ENCODE data around the gene SPATA20. TPM values are rescaled to one million over a fixed set of nuclear protein-coding genes. Genes with fewer than 3 reads are reported as not detected.
A peak's percentile ranks its signal among the peaks of the same experiment; 100 is the strongest.

The SPATA20 gene
- 28.3 TPM for polyA plus RNA-seq (2013, experiment 1 of 4)
- 28.4 TPM for polyA plus RNA-seq (2013, experiment 2 of 4)
- 27.3 TPM for polyA plus RNA-seq (2013, experiment 3 of 4)
- polyA plus RNA-seq (2013, experiment 4 of 4), result 27.0 TPM

DNA sequence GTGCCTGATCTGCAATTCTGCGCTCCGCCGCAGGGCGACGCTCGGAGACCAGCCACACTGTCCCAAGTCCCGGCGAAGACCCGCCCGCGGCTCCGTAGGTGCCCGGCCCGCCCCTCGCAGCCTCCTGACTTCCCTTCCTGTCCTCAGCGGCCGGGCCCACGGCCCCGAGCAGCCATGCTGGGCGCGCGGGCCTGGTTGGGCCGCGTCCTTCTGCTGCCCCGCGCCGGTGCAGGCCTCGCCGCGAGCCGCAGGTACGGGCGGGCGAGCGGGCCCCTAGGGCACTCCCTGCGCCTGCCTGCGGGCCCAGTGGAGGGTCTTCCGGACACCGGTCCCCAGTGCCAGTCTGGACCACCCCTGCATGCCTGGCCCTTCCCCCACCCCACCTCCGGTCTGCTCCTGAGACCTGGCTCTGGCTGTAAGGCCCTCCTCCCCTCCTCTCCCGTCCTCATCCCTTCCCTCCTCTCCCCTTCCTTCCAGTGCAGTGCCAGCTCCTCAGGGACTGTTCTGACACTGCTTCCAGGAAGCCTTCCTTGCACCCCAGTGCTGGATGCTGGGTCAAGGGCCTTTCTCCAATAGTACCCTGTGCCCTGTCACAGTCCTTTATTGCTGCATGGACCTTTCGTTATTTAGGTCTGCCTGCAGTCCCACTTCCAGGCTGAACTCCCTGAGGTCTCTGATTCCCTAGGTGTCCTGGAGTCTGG lies at the start of gene SPATA20:
Gene SPATA20 (plus strand): TSS at position 140 of the 701 bp plus-strand sequence. CDS start 35 bp downstream, at position 175.
- Histone ChIP-seq H3K36me3 (ENCODE audit: control insufficient read depth, insufficient read depth, low read length) (no peaks in the 10 kb centered on the region), H3K4me1 (ENCODE audit: control insufficient read depth, insufficient read depth, low read length) (peaks cover 24% of the 10 kb centered on the region), H3K4me3 (ENCODE audit: insufficient read depth, low read depth, low read length) (peak within 1 kb of the TSS; percentile 54), H3K27ac (ENCODE audit: insufficient read depth, low read depth, low read length, poor library complexity, severe bottlenecking) (no peak within 1 kb of the TSS), H3K9me3 (ENCODE audit: control insufficient read depth, low read length) (no peaks in the 10 kb centered on the region), H3K27me3 (ENCODE audit: control insufficient read depth, insufficient read depth, low read length, poor library complexity, severe bottlenecking) (no peaks in the 10 kb centered on the region)
- 2 to 3% methylated on average over 42 of the region's 42 CpGs for WGBS, 2 experiments

DNA sequence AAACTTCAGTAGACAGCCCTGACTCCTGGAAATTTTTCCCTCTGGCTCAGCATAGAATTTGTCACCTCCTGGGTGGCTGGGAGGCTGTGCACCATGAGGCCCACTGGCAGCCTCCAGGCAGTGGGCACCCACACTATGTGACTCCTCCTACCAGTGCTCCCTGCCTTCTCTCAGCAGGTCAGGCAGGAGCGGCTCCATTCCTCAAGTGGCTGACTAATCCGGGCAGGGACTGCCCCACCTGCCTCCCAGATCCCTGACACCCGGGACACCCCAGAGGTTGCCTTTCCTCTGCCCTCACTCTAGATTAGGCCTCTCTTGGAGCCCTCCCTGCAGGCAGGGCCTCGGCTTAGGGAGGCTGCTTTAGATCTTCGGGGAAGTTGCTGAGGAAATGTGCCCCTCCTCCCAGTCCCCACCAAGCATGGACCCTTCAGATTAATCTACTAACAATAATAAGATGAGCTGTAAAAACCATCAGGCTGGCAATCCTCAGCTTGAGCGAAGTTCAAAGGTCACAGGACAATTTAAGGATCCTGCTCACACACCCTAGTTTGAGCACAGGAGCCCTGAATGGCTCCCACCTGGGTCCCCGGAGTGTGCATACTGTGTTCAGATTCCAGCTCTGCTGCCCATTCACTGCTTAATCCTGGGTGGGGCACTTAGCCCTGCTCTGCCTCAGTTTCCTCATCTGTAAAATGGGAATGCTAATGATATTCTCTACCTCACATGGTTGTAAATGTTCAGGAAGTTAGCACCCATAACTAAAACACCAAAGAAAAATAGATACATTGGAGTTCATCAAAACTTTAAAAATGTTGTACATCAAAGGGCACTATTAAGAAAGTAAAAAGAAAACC lies 48.7 kb upstream of the SPATA20 start:
- H3K36me3 ChIP-seq (ENCODE audit: control insufficient read depth, insufficient read depth, low read length), result no peaks in the 10 kb centered on the region
- WGBS, 2 experiments, result 74 to 79% methylated on average over 7 of the region's 7 CpGs
- H3K27ac ChIP-seq (ENCODE audit: insufficient read depth, low read depth, low read length, poor library complexity, severe bottlenecking), result no peak overlapping the region
- H3K9me3 ChIP-seq (ENCODE audit: control insufficient read depth, low read length), result no peaks in the 10 kb centered on the region
- no peaks in the 10 kb centered on the region for H3K4me1 ChIP-seq (ENCODE audit: control insufficient read depth, insufficient read depth, low read length)
- H3K4me3 ChIP-seq (ENCODE audit: insufficient read depth, low read depth, low read length), result no peak overlapping the region
- H3K27me3 ChIP-seq (ENCODE audit: control insufficient read depth, insufficient read depth, low read length, poor library complexity, severe bottlenecking), result no peaks in the 10 kb centered on the region

DNA sequence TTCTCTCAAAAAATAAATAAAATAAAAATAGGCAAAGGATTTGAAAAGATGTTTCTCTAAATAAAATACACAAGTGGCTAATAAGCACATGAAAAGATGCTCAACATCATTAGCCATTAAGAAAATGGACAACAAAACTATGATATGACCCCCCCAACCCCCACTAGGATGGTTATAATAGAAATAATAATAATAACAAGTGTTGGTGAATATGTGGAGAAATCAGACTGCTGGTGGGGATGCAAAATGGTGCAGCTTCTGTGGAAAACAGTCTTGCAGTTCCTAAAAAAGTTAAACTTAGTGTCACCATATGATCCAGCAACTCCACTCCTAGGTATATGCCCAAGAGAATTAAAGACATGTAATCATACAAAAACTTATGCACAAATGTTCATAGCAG lies 47.7 kb upstream of the SPATA20 start:
- Histone ChIP-seq H3K27ac (ENCODE audit: insufficient read depth, low read depth, low read length, poor library complexity, severe bottlenecking) (no peak overlapping the region), H3K4me1 (ENCODE audit: control insufficient read depth, insufficient read depth, low read length) (peaks cover 8% of the 10 kb centered on the region), H3K4me3 (ENCODE audit: insufficient read depth, low read depth, low read length) (no peak overlapping the region), H3K27me3 (ENCODE audit: control insufficient read depth, insufficient read depth, low read length, poor library complexity, severe bottlenecking) (no peaks in the 10 kb centered on the region), H3K36me3 (ENCODE audit: control insufficient read depth, insufficient read depth, low read length) (no peaks in the 10 kb centered on the region), H3K9me3 (ENCODE audit: control insufficient read depth, low read length) (no peaks in the 10 kb centered on the region)

DNA sequence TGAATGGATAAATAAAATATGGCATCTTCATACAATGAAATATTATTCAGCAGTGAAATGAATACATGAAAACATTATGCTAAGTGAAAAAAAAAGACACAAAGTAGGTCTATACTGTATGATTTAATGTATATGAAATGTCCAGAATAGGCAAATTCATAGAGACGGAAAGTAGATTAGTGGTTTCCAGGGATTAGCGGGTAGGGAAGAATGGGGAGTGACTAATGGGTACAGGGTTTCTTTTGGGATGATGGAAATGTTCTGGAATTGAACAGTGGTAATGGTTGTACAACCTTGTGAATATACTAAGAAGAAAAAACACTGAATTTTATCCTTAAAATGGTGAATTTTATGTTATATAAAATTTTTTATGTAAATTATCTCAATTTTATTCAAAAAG lies 47.3 kb upstream of the SPATA20 start:
- peaks cover 8% of the 10 kb centered on the region for H3K4me1 ChIP-seq (ENCODE audit: control insufficient read depth, insufficient read depth, low read length)
- WGBS, 2 experiments, result 93 to 96% methylated on average over 2 of the region's 2 CpGs
- no peak overlapping the region for H3K27ac ChIP-seq (ENCODE audit: insufficient read depth, low read depth, low read length, poor library complexity, severe bottlenecking)
- no peaks in the 10 kb centered on the region for H3K27me3 ChIP-seq (ENCODE audit: control insufficient read depth, insufficient read depth, low read length, poor library complexity, severe bottlenecking)
- no peaks in the 10 kb centered on the region for H3K9me3 ChIP-seq (ENCODE audit: control insufficient read depth, low read length)
- no peak overlapping the region for H3K4me3 ChIP-seq (ENCODE audit: insufficient read depth, low read depth, low read length)
- no peaks in the 10 kb centered on the region for H3K36me3 ChIP-seq (ENCODE audit: control insufficient read depth, insufficient read depth, low read length)

DNA sequence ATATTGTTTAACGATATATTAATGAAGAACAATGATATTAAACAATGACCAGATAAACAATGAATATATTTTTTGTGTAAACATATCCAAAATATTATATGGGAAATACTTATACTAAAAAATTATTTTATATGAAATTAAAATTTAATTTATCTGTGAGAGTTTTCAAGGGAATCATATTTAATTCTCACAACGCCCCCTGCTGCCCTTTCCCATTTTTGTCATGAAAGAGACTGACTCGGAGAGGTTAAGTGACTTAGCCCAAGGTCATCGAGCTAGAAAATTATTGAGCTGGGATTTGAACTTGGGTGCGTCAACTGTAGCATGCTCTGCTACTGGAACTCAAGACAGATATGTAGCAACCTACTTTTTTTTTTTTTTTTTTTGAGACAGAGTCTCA lies 45.9 kb upstream of the SPATA20 start:
- no peaks in the 10 kb centered on the region for H3K9me3 ChIP-seq (ENCODE audit: control insufficient read depth, low read length)
- H3K4me3 ChIP-seq (ENCODE audit: insufficient read depth, low read depth, low read length), result no peak overlapping the region
- WGBS, 2 experiments, result 71 to 77% methylated on average over 4 of the region's 5 CpGs

DNA sequence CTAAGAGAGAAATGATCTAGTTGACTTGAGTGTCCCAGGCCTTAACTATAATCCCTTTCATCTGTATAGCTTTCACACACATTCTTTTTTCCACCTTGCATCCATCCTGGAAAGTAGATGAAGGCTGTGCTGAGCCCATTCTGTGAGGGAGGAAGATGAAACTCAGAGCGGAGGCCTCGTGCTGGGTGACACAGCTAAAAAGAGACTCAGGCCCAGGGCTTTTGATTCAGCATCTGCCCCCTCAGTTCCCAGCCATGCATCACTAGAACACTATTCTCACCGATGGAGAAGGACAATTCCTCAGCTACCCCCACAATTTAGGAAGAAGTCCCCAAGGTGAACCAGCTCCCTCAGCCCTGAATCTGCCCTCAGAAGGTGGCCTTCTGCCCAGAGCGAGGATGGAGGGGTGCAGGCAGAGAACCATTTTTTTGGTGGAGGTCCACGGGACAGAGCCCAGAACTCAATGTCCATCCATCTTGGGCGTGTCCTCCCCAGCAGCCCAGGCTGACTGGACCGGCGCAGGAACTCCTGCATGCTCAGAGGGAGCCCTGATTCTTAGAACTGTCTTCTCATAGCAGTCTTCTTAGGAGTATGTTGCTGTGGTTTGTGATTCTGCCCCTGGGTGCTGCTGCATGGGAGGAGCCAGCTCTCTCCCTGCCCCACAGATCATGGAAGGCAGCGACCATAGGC lies 44.5 kb upstream of the SPATA20 start:
- H3K4me1 ChIP-seq (ENCODE audit: control insufficient read depth, insufficient read depth, low read length), result peaks cover 8% of the 10 kb centered on the region
- H3K27me3 ChIP-seq (ENCODE audit: control insufficient read depth, insufficient read depth, low read length, poor library complexity, severe bottlenecking), result no peaks in the 10 kb centered on the region
- H3K4me3 ChIP-seq (ENCODE audit: insufficient read depth, low read depth, low read length), result no peak overlapping the region
- H3K27ac ChIP-seq (ENCODE audit: insufficient read depth, low read depth, low read length, poor library complexity, severe bottlenecking), result no peak overlapping the region
- no peaks in the 10 kb centered on the region for H3K9me3 ChIP-seq (ENCODE audit: control insufficient read depth, low read length)
- no peaks in the 10 kb centered on the region for H3K36me3 ChIP-seq (ENCODE audit: control insufficient read depth, insufficient read depth, low read length)
- WGBS, 2 experiments, result 89 to 92% methylated on average over 9 of the region's 9 CpGs

More for the DNA sequence above, 45.9 kb upstream of the SPATA20 start:
- peaks cover 8% of the 10 kb centered on the region for H3K4me1 ChIP-seq (ENCODE audit: control insufficient read depth, insufficient read depth, low read length)
- no peak overlapping the region for H3K27ac ChIP-seq (ENCODE audit: insufficient read depth, low read depth, low read length, poor library complexity, severe bottlenecking)
- H3K27me3 ChIP-seq (ENCODE audit: control insufficient read depth, insufficient read depth, low read length, poor library complexity, severe bottlenecking), result no peaks in the 10 kb centered on the region
- no peaks in the 10 kb centered on the region for H3K36me3 ChIP-seq (ENCODE audit: control insufficient read depth, insufficient read depth, low read length)

DNA sequence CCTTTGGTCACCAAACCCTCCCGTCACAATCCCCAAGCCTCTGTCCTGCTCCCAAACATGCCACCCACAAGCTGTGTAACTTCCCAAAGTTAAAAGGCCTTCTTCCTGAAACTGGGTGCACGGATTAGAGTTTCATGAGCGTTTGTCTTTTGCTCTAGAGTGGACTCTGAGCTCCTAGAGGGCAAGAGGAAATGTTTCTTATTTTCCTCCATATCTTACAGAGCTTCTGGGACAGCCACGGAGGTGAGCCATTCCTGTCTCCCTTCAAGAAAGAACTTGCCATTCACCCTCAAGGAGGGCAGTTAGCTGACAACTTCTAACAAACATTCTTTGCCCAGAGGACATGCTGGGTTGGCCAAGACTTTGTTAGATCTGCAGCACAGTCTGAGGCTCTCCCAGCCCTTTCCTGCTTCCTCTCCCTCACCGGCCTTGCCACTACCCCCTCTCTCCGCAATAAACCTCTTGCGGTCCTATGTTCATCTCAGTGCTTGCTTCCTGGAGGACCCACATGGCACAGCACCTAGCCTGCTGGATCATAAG lies 41.3 kb upstream of the SPATA20 start:
- H3K9me3 ChIP-seq (ENCODE audit: control insufficient read depth, low read length), result no peaks in the 10 kb centered on the region
- H3K27me3 ChIP-seq (ENCODE audit: control insufficient read depth, insufficient read depth, low read length, poor library complexity, severe bottlenecking), result no peaks in the 10 kb centered on the region
- no peak overlapping the region for H3K27ac ChIP-seq (ENCODE audit: insufficient read depth, low read depth, low read length, poor library complexity, severe bottlenecking)
- H3K4me3 ChIP-seq (ENCODE audit: insufficient read depth, low read depth, low read length), result no peak overlapping the region
- peaks cover 12% of the 10 kb centered on the region for H3K4me1 ChIP-seq (ENCODE audit: control insufficient read depth, insufficient read depth, low read length)
- H3K36me3 ChIP-seq (ENCODE audit: control insufficient read depth, insufficient read depth, low read length), result no peaks in the 10 kb centered on the region
- WGBS, 2 experiments, result 85 to 86% methylated on average over 7 of the region's 7 CpGs

DNA sequence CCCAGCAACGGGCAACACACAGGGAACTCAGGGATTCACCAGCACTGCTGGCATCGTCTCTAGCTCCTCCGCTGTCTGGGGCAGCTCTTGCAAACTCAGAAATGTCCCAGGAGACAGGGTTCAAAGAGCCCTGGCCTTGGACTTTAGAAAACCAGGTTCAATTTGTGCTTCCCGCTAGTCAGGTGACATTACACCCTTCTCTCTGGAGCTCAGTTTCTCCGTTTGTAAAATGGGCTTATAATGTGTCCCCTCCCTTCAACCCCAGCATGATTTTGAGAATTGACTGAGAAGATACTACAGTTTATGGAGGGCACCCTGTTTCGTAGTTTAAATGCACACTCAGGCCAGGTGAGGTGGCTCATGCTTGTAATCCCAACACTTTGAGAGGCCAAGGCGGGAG lies 40.7 kb upstream of the SPATA20 start:
- 89% methylated on average over 7 of the region's 7 CpGs for WGBS, 2 experiments
- Histone ChIP-seq H3K4me3 (ENCODE audit: insufficient read depth, low read depth, low read length) (no peak overlapping the region), H3K4me1 (ENCODE audit: control insufficient read depth, insufficient read depth, low read length) (peaks cover 18% of the 10 kb centered on the region), H3K36me3 (ENCODE audit: control insufficient read depth, insufficient read depth, low read length) (no peaks in the 10 kb centered on the region), H3K27ac (ENCODE audit: insufficient read depth, low read depth, low read length, poor library complexity, severe bottlenecking) (no peak overlapping the region), H3K9me3 (ENCODE audit: control insufficient read depth, low read length) (no peaks in the 10 kb centered on the region), H3K27me3 (ENCODE audit: control insufficient read depth, insufficient read depth, low read length, poor library complexity, severe bottlenecking) (no peaks in the 10 kb centered on the region)

DNA sequence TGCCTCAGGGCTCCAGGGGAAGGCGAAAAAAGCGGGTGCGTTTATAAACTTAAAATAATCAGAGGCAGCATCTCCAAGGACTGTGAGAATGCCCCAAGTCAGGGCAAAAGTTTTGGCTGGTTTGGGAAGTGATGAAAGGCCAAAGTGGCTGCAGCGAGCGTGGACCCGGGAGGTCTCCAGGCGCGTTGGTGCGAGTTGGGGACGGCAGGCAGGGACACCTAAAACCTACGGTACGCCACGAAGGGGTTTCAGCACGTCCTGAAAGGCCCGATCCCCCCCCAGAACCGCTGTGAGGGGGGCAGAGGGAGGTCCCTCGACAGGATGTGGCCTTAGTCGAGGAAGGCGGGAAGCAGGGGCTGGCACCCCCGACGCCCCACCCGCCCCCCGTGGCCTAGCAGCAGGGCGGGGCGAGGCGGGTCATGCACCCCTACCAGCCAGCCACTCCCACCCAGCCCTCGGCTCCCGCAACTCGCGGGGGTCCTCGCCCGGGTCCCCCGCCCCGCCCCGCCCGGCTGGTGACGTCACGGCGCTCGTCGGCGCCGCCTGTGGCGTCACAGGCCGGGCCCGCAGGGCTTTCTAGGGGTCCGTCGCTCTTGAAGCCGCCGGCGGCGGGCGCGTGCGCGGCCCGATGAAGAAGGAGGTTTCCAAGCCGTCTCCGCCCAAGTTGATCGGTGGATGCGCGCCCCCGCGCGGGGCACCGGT lies 39.0 kb upstream of the SPATA20 start, which contains the start of gene MYCBPAP:
Gene MYCBPAP (plus strand): TSS at position 569 of the 702 bp plus-strand sequence. CDS start 236 bp downstream, outside the sequence.
- H3K36me3 ChIP-seq (ENCODE audit: control insufficient read depth, insufficient read depth, low read length), result no peaks in the 10 kb centered on the region
- no peaks in the 10 kb centered on the region for H3K9me3 ChIP-seq (ENCODE audit: control insufficient read depth, low read length)
- peak within 1 kb of the TSS; percentile 59 for H3K4me3 ChIP-seq (ENCODE audit: insufficient read depth, low read depth, low read length)
- WGBS, 2 experiments, result 12% methylated on average over 66 of the region's 66 CpGs
- H3K27ac ChIP-seq (ENCODE audit: insufficient read depth, low read depth, low read length, poor library complexity, severe bottlenecking), result no peak within 1 kb of the TSS
- peaks cover 23% of the 10 kb centered on the region for H3K4me1 ChIP-seq (ENCODE audit: control insufficient read depth, insufficient read depth, low read length)
- H3K27me3 ChIP-seq (ENCODE audit: control insufficient read depth, insufficient read depth, low read length, poor library complexity, severe bottlenecking), result no peaks in the 10 kb centered on the region
